ENCODE measurements around the gene PTPRM.

The PTPRM gene

GRCh38 chr18:8034674-8035073, 467.6 kb downstream of the PTPRM start:
- TF ChIP-seq MYC (IDR thresholded peaks at IDR 0.05; ENCODE audit: low read depth, low read length), result no peak
- TF ChIP-seq, protein P1, sequence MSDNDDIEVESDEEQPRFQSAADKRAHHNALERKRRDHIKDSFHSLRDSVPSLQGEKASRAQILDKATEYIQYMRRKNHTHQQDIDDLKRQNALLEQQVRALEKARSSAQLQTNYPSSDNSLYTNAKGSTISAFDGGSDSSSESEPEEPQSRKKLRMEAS (IDR thresholded peaks at IDR 0.05; ENCODE audit: low read depth, low read length), result no peak
- TF ChIP-seq CTCF (IDR thresholded peaks at IDR 0.05; ENCODE audit: low read depth, low read length), result no peak
- no peak for TF ChIP-seq POLR2A (IDR thresholded peaks at IDR 0.05; ENCODE audit: extremely low read depth, insufficient read length)
- DNase-seq (ENCODE audit: low read depth), result no peak
- H3K4me3 ChIP-seq (ENCODE audit: low read depth, low read length), result no peak overlapping the region

- H3K4me3 ChIP-seq (ENCODE audit: low read depth, low read length), result no peak overlapping the region
- no peak for TF ChIP-seq MYC (IDR thresholded peaks at IDR 0.05; ENCODE audit: low read depth, low read length)
- TF ChIP-seq, protein P1 (IDR thresholded peaks at IDR 0.05; ENCODE audit: low read depth, low read length), result no peak
- no peak for TF ChIP-seq POLR2A (IDR thresholded peaks at IDR 0.05; ENCODE audit: extremely low read depth, insufficient read length)
- TF ChIP-seq CTCF (IDR thresholded peaks at IDR 0.05; ENCODE audit: low read depth, low read length), result no peak
- DNase-seq (ENCODE audit: low read depth), result no peak
Observed at GRCh38 chr18:8036551-8036950, 469.4 kb downstream of the PTPRM start.

- H3K4me3 ChIP-seq (ENCODE audit: low read depth, low read length), result no peak overlapping the region
- TF ChIP-seq CTCF (IDR thresholded peaks at IDR 0.05; ENCODE audit: low read depth, low read length) (no peak), MYC (IDR thresholded peaks at IDR 0.05; ENCODE audit: low read depth, low read length) (no peak), POLR2A (IDR thresholded peaks at IDR 0.05; ENCODE audit: extremely low read depth, insufficient read length) (no peak)
- TF ChIP-seq, protein P1 (IDR thresholded peaks at IDR 0.05; ENCODE audit: low read depth, low read length), result no peak
- DNase-seq (ENCODE audit: low read depth), result no peak
Observed at GRCh38 chr18:8037296-8037695, 470.2 kb downstream of the PTPRM start.

DNA sequence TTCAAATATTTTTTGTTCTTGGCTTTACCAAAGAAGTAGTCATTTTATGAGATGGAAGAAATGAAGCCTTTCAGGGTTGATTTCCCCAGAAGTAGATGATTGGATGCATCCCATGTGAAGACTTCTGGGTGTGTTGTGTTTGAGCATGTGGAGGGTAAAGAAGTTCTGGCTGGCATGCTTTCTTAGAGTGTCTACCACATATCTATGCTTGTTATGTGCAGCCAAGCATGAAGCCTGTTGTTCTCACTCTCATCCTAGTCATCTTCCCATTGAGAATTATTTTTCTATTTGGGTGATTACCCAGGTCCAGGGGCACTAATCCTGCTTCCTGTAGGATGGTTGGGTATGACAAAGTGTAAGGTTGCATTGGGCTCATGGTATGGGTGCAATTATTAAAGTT, 472.9 kb downstream of the PTPRM start:
- DNase-seq (ENCODE audit: low read depth), result no peak
- TF ChIP-seq CTCF (IDR thresholded peaks at IDR 0.05; ENCODE audit: low read depth, low read length) (no peak), POLR2A (IDR thresholded peaks at IDR 0.05; ENCODE audit: extremely low read depth, insufficient read length) (no peak), MYC (IDR thresholded peaks at IDR 0.05; ENCODE audit: low read depth, low read length) (no peak)
- TF ChIP-seq, protein P1 (IDR thresholded peaks at IDR 0.05; ENCODE audit: low read depth, low read length), result no peak
- H3K4me3 ChIP-seq (ENCODE audit: low read depth, low read length), result no peak overlapping the region

DNA sequence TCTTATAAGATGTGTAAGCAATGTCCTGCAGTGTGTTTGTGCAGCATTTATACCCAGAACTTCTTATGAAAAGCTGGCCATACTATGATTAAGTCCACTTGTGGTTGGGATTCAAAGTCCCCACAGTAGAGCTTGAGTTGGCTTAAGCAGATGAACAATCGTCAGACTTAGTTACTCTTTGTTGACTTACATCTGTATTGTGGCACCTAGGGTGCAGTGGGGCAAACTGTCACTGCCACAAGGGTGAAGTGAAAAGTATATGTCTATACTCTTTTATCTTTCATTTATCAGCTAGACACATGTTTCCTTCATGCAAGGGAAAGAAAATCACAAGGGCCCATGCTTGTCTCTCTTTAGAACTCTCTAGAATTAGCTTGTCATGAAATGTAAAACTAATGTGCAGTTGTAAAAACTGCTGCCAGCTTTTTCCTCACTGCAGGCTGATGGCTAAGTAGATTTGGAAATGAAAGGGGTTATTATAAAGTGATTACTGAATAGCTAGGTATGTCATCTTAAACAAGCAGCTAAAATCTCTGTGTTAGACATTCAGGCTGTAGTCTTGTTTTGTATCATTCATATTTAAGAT, 474.5 kb downstream of the PTPRM start:
- no peak for DNase-seq (ENCODE audit: low read depth)
- TF ChIP-seq, protein P1 (IDR thresholded peaks at IDR 0.05; ENCODE audit: low read depth, low read length), result no peak
- TF ChIP-seq MYC (IDR thresholded peaks at IDR 0.05; ENCODE audit: low read depth, low read length), result no peak
- no peak for TF ChIP-seq CTCF (IDR thresholded peaks at IDR 0.05; ENCODE audit: low read depth, low read length)
- no peak for TF ChIP-seq POLR2A (IDR thresholded peaks at IDR 0.05; ENCODE audit: extremely low read depth, insufficient read length)
- H3K4me3 ChIP-seq (ENCODE audit: low read depth, low read length), result no peak overlapping the region
